ENCODE data around the gene C11orf21. TPM values are rescaled to one million over a fixed set of nuclear protein-coding genes. Genes with fewer than 3 reads are reported as not detected.

Gene C11orf21
- total RNA-seq, 2 donors from 2014 or later: 0.26 to 0.33 TPM

DNA sequence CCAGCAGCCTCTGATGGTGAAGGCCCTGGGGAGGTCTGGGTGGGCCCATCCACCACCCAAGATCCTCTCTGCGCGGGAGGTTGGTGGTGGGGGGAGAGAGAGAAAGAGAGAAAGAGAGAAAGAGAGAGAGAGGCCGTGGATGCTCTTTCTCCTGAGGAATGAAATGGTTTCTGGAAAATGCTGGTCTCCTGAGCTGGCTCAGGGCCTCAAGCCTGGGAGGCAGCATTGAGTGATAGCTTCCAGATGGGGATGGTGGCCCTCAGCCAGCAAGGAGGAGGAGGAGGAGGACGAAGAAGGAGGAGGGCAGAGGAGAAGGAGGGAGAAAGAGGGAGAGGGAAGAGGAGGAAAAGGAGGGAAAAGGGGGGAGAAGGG is 4.7 kb upstream of the C11orf21 start:
- no peak for TF ChIP-seq POLR2A (IDR thresholded peaks at IDR 0.05)
- TF ChIP-seq, protein P1, sequence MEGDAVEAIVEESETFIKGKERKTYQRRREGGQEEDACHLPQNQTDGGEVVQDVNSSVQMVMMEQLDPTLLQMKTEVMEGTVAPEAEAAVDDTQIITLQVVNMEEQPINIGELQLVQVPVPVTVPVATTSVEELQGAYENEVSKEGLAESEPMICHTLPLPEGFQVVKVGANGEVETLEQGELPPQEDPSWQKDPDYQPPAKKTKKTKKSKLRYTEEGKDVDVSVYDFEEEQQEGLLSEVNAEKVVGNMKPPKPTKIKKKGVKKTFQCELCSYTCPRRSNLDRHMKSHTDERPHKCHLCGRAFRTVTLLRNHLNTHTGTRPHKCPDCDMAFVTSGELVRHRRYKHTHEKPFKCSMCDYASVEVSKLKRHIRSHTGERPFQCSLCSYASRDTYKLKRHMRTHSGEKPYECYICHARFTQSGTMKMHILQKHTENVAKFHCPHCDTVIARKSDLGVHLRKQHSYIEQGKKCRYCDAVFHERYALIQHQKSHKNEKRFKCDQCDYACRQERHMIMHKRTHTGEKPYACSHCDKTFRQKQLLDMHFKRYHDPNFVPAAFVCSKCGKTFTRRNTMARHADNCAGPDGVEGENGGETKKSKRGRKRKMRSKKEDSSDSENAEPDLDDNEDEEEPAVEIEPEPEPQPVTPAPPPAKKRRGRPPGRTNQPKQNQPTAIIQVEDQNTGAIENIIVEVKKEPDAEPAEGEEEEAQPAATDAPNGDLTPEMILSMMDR (IDR thresholded peaks at IDR 0.05): no peak
- intact Hi-C loops (cut with DNase I): loop anchor here (10.0 kb wide), 1 partner anchor 218 kb away; no protein-coding TSS in a partner anchor
- peak overlapping the region in 3 of 4 donors; percentile 25 to 52 (median 30) for H3K27ac ChIP-seq
- H3K27me3 ChIP-seq: no peaks in the 10 kb centered on the region
- no peak overlapping the region for H3K4me3 ChIP-seq
- H3K9me3 ChIP-seq: no peaks in the 10 kb centered on the region
- ATAC-seq (no peak), DNase-seq (peak; percentile 25 to 40 (median 30))
- peaks cover 32% of the 10 kb centered on the region for H3K4me1 ChIP-seq
- 41 to 53% methylated on average over 4 of the region's 4 CpGs for WGBS, 2 donors
- H3K36me3 ChIP-seq (replicated peaks in 1 of 2; ENCODE audit: insufficient read depth in 1 of 2, low read depth in 2 of 2): no peaks in the 10 kb centered on the region

- Histone ChIP-seq H3K4me3 (no peak overlapping the region), H3K27me3 (no peaks in the 10 kb centered on the region), H3K9me3 (no peaks in the 10 kb centered on the region), H3K27ac (peak overlapping the region in 3 of 4 donors; percentile 25 to 52 (median 30)), H3K4me1 (peaks cover 32% of the 10 kb centered on the region), H3K36me3 (replicated peaks in 1 of 2; ENCODE audit: insufficient read depth in 1 of 2, low read depth in 2 of 2) (no peaks in the 10 kb centered on the region)
- intact Hi-C loops (cut with DNase I): loop anchor here (2.0 to 10.0 kb wide), 2 partner anchors 117 to 219 kb away; no protein-coding TSS in a partner anchor
- peak in 2 of 4 donors; percentile 8 to 11 for DNase-seq
- TF ChIP-seq POLR2A (IDR thresholded peaks at IDR 0.05): no peak
- TF ChIP-seq, protein P1 (IDR thresholded peaks at IDR 0.05): no peak
- WGBS, 2 donors: 41 to 42% methylated on average over 10 to 12 of the region's 12 CpGs
- ATAC-seq: no peak
These were observed 4.2 kb upstream of the C11orf21 start for GRCh38 chr11:2305788-2306451.

DNA sequence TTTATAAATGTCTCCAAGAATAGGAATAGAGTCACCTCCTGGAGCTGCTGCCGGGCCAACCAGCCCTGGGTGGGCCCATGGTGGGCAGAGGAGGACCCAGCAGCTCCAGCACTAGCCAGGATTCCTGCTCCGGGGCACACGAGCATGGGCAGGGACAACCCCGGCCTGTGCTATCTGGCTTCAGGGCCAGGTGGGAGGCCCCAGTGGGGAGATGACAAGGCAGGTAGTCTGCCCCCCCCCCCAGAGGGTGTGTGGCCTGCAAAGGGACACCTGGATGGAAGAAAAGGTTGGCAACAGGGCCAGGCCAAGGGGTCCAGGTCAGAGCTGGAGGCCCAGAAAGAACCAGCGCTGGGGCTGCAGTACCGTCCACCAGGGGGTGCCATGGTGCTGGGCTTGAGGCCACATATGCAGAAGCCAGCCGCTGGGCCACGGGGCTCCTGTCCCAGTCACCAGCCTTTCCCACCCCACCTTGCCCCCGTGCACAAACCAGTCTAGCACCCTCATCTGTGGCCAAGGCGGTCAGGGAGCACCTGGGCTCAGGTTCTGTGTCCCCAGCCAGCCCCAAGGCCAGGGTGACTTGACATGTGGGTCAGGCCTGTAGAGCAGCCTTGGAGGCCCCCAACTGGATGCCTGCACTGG is 3.5 kb upstream of the C11orf21 start:
- peak overlapping the region in 3 of 4 donors; percentile 5 to 30 (median 29) for H3K27ac ChIP-seq
- peak; percentile 65 for ATAC-seq
- H3K27me3 ChIP-seq: no peaks in the 10 kb centered on the region
- WGBS, 2 donors: 20% methylated on average over 10 of the region's 10 CpGs; no CpG with 5 or more reads in 1 of the 2 donors
- no peak overlapping the region for H3K4me3 ChIP-seq
- peak; percentile 85 to 90 (median 87) for DNase-seq
- no peak for TF ChIP-seq POLR2A (IDR thresholded peaks at IDR 0.05)
- TF ChIP-seq, protein P1 (IDR thresholded peaks at IDR 0.05): peak; percentile 80 to 94 (median 90)
- peaks cover 32% of the 10 kb centered on the region for H3K4me1 ChIP-seq
- no peaks in the 10 kb centered on the region for H3K36me3 ChIP-seq (replicated peaks in 1 of 2; ENCODE audit: insufficient read depth in 1 of 2, low read depth in 2 of 2)
- intact Hi-C loops (cut with DNase I): loop anchor here (2.0 to 10.0 kb wide), 2 partner anchors 118 to 220 kb away; no protein-coding TSS in a partner anchor
- no peaks in the 10 kb centered on the region for H3K9me3 ChIP-seq

DNA sequence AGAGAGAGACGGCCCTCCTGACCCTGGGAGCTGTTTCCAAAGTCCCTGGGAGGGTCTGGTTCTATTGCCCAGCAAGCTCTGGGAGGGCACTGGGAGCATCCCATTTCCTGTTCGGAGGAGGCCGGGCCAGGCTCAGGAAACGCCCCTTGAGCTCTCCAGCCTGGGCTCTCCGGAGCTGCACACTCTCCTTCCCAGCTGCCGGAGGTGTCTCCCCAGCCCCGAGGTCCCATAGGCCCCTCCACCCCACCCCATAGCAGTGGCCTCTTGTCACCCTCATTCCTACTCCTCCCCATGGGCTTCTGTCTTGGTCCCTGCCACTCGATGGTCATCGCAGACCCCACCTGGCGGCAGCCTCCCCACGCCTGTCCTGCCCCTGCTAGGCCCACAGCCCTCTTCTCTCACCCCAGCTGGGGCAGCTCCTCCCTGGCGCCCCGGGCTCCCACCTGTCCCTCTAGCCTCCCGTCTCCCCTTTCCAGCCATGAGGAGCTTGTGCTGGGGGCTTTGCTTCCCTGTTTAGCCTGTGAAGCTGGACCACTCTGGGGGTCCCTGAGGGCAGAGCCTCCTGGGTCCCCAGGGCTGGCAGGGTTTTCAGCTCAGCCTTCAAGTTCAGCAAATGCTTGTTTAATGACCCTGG is 2.9 kb upstream of the C11orf21 start:
- WGBS, 2 donors: 60 to 62% methylated on average over 12 to 13 of the region's 14 CpGs
- no peaks in the 10 kb centered on the region for H3K36me3 ChIP-seq (replicated peaks in 1 of 2; ENCODE audit: insufficient read depth in 1 of 2, low read depth in 2 of 2)
- peaks cover 32% of the 10 kb centered on the region for H3K4me1 ChIP-seq
- H3K27ac ChIP-seq: peak overlapping the region in 2 of 4 donors; percentile 29 to 51
- no peaks in the 10 kb centered on the region for H3K27me3 ChIP-seq
- H3K9me3 ChIP-seq: no peaks in the 10 kb centered on the region
- DNase-seq: peak in 1 of 4 donors; percentile 12
- intact Hi-C loops (cut with DNase I): loop anchor here (2.0 to 10.0 kb wide), 3 partner anchors 107 to 220 kb away; no protein-coding TSS in a partner anchor
- H3K4me3 ChIP-seq: no peak overlapping the region
- TF ChIP-seq, protein P1 (IDR thresholded peaks at IDR 0.05): no peak
- no peak for TF ChIP-seq POLR2A (IDR thresholded peaks at IDR 0.05)
- no peak for ATAC-seq
